ENCODE data around the gene NRIP1.

DNA sequence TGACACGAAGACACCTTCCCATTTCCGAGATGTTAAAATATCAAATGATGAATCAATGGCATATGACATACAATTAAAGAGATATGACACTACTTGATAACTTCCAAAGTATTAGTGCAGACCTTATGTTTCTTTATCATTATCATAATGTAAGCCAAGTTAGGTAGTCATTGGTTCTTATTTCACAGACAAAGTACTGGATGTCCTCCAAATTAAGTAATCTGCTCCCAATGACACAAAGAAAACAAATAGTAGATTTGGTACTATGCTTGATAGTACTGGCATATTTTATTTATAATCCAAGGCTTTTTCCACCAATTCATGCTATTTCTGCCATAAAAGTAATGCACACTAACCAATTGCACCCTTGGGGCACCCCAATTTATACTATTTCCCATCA lies 11.9 kb upstream of the NRIP1 start:
- TF ChIP-seq, protein P1, sequence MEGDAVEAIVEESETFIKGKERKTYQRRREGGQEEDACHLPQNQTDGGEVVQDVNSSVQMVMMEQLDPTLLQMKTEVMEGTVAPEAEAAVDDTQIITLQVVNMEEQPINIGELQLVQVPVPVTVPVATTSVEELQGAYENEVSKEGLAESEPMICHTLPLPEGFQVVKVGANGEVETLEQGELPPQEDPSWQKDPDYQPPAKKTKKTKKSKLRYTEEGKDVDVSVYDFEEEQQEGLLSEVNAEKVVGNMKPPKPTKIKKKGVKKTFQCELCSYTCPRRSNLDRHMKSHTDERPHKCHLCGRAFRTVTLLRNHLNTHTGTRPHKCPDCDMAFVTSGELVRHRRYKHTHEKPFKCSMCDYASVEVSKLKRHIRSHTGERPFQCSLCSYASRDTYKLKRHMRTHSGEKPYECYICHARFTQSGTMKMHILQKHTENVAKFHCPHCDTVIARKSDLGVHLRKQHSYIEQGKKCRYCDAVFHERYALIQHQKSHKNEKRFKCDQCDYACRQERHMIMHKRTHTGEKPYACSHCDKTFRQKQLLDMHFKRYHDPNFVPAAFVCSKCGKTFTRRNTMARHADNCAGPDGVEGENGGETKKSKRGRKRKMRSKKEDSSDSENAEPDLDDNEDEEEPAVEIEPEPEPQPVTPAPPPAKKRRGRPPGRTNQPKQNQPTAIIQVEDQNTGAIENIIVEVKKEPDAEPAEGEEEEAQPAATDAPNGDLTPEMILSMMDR (IDR thresholded peaks at IDR 0.05), result no peak
- TF ChIP-seq POLR2A (IDR thresholded peaks at IDR 0.05), result no peak

Data from tibial nerve (tissue), 3 donors.